ENCODE measurements around the gene CENATAC.
"Not testable (repeated sequence)": the region's sequence is repeated elsewhere in the genome, so short reads cannot be mapped to it uniquely, and the experiment has no call there.

The CENATAC gene

DNA sequence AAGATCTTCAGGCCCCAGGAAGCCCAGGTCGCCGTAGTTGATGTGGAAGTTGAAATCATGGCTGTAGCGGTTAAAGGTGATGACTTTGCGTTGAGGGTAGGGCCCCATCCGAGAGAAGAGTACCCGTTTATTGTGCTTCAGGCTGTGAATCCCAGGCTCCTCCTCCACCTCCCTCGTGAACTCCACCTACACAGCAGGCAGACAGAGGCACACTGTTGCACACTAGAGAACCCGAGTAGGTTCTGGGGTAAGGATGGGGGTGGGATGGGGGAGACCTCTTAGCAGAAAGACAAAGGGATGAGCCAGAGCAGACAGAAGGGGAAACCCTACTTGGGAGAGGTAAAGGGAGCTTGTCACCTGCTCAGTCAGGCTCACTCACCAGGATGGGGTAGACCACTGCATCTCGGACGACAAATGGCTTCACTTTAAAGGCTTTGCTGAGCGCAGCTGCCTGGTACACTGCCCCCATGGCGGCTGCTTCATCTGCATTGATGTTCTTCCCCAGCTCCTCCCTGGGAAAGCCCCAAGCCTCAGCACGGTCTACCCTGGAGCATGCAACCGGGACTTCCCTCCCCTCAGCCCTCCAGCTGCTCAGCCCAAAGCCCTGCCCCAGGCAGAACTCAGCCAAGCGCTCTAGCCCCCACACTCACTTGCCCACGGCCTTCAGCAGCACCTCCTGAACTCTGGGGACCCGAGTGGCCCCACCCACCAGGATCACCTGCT lies 53.7 kb downstream of the CENATAC start:
- no peak for DNase-seq (ENCODE audit: low spot score)
- FAIRE-seq, result no peak

DNA sequence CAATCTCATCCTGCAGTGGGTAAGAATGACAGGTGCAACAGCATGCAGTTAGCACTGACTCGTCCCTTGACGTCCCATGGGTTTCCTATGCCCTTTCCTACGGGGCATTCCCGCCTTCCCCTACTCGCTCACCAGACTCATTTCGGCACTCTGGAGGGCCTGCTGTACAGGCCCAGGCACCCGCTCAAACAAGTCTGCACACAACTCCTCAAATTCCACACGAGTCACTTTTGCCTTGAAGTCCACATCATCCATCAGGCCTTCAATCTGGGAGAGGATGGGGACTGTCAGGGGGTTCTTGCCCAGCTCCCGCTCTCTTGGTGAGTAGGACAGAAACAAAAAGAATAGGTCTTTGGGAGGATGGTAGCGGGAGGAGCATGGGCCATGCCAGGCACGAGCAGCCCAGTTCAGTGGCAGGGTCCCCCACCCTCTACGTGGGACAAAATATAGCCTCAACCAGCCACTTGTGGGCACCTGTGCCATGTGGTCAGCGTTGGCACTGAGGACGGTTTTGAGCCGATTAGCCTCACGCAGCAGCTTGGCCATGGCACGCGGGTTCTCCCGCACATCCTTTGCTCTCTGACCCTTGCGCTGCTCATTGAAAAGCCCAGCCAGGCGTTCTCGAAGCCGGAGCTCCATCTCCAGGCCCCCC lies 54.4 kb downstream of the CENATAC start:
- DNase-seq (ENCODE audit: low spot score) (no peak), FAIRE-seq (no peak)

DNA sequence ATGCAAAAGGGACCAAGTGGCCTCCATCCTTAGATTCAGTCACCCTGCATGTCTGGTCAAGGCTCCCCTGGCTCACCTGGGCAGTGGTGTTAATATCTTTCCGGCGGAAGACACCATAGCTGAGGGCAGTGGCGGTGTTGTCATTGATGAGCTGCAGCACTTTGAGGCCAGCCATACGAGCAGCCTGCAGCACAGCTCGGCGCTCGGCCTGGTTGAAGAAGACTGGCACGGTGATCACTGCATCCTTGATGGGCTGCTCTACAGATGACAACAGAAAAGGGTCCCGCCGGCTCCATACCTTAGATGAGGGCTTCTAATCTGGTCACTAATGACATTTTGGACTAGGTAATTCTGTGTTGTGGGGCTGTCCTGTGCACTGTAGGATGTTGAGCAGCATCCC lies 56.5 kb downstream of the CENATAC start:
- FAIRE-seq, result no peak
- DNase-seq (ENCODE audit: low spot score), result no peak

DNA sequence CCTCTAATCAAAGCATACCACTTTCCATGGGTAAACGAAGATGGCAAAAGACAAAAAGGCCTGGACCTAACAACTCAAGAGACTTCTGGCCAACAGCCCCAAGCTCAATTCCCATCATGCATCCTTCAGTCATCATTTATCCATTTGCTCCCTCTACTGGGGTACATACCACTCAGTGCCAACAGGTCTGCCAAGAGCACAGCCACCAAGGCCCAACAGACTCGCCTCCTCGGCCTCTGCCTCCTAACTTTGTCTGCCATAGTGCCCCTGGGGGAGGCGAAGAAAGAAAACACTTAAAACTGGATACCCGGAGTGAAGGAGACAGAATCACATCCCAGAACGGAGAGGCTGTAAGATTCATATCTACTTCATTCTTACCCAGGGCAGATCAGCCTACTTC lies 58.0 kb downstream of the CENATAC start:
- FAIRE-seq, result no peak
- DNase-seq (ENCODE audit: low spot score), result peak; percentile 29

DNA sequence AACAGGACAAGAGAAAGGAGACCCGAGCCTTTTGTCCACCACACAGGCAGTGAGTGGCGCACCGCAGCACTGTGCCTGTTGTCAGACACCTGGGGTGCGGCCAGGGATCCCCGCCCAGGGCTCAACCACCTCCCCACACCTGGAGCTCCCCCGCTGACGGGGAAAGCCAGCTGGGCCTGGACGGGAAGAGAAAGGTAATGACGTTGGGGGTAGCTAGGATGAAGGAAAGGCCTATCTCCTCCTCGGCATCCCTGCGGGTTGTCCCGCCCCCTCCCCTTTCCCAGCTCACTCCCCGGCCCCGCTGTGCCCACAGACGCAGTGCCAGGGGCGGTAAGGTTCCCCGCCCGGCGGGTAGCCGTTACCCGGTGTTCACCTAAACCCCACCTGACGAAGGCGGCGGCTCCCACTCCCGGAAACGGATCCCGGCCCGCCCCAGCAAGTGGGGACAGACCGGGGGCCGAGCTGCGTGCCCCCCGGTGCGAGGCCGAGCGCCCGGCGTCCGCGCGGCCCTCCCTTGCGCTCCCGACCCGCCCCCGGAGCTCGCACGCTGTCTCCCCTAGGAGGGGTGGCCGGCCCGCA lies 58.6 kb downstream of the CENATAC start:
- no peak for DNase-seq (ENCODE audit: low spot score)
- FAIRE-seq, result no peak

DNA sequence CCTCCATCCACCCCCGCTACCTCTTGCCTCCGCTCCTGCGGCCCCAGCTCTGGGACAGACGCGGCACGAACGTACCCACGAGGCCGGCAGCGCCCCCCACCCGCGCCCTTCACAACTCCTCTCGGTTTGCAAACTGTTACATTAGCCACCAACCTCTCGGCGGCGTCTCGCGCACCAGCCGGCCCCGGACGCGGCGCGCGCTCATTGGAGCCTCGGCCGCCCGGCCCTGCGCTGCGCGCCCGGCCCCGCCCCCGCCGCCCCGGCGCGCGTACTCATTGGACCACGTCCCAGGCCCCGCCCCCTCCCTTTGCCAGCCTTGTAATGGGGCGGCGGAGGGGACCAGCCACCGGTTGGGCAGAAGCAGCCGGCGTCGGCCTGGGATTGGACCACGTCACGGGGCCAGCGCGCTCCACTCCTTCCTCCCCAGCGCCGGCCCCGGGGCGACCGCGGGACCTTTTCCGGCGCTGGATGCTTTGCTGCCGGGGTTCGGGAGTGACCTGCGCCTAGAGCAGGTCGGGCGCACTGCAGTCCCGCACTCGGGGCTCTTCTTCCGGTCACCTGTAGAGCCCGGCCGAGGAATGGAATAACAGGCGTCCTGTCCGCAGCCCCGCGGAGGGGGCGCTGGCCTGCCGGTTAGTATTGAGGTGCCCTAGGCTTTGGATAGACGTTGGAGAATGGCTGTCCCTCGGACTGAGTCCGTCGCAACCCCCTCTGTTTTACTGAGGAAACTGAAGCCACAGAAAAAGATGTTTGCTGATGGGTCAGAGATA lies 59.2 kb downstream of the CENATAC start, which contains the start of gene HYOU1:
TSS of gene HYOU1 (minus strand) at position 206 of the 770 bp plus-strand sequence. CDS start 1,045 bp downstream, outside the sequence.
- FAIRE-seq, result no peak
- DNase-seq (ENCODE audit: low spot score), result peak; percentile 84

DNA sequence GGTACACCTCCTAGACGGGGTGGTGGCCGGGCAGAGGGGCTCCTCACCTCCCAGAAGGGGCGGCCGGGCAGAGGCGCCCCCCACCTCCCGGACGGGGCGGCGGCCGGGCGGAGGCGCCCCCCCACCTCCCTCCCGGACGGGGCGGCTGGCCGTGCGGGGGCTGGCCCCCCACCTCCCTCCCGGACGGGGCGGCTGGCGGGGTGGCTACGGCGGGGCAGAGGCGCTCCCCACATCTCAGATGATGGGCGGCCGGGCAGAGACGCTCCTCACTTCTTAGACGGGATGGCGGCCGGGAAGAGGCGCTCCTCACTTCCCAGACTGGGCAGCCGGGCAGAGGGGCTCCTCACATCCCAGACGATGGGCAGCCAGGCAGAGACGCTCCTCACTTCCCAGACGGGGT lies 61.2 kb downstream of the CENATAC start:
- not testable (repeated sequence) for DNase-seq (ENCODE audit: low spot score); FAIRE-seq

DNA sequence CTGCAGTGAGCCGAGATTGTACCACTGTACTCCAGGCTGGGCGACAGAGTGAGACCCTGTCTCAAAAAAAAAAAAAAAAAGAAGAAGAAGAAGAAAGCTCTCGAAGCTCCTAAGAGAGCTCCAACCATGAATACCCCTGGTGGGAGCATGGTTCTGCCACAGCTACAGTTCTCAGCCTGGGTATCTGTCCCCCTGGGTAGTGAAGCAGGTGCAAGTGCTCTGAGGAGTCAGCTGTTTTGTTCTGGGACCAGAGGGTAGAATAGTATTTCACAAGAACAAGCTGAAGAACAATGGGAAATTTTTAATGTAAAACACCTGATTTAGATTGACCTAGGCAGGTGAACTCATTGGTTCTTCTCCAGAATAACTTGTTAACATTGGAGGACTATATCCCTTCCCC lies 63.3 kb downstream of the CENATAC start:
- DNase-seq (ENCODE audit: low spot score) (no peak), FAIRE-seq (no peak)

DNA sequence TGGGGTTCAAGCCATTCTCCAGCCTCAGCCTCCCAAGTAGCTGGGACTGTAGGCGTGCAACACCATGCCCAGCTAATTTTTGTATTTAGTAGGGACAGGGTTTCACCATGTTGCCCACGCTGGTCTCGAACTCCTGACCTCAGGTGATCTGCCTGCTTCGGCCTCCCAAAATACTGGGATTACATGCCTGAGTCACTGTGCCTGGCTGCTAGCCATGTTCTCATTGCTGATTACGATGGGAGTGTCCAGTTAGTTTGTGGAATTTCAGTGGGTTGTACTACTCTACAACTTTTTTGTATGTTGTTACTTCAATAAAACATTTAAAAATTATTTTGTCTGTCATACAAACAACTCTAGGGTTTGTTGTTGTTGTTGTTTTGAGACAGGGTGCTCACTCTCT lies 64.8 kb downstream of the CENATAC start:
- DNase-seq (ENCODE audit: low spot score), result no peak
- no peak for FAIRE-seq

DNA sequence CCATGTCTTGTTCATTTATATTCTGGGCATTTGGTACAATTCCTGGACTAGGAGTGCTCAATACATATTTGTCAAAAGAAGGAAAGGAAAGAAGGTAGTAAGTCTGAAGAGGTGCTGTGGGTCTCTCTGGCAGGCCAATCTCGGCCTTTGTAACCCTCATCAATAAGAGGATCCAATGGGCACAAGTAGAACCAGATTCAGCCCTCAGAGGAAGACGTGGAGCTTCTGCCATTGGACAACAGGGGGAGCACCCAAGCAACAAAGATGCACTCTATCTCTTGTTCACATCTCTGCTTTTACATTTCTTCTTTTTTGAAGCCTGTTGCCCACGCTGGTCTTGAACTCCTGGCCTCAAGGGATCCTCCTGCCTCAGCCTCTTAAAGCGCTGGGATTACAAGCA lies 67.4 kb downstream of the CENATAC start:
- FAIRE-seq (no peak), DNase-seq (ENCODE audit: low spot score) (peak; percentile 15)

Data from RCC 7860 (cell line).